Hepatocyte (in vitro differentiated cells): ENCODE results near the gene ITPKC. TPM values are rescaled to one million over a fixed set of nuclear protein-coding genes. Genes with fewer than 3 reads are reported as not detected.

Experiments used
- DNase-seq: peaks from one replicate; pipeline ENCODE4 v3.0.0-alpha.2; 2016; ENCODE audit warnings: low spot score
- H2AFZ ChIP-seq: fragments of 200-600 bp; sonication (generic); 2 replicates; pipeline ENCODE4 v1.6.0; 2016; ENCODE audit warnings: antibody characterized with exemption, mild to moderate bottlenecking
- H3K27ac ChIP-seq: fragments of 200-600 bp; sonication (generic); 2 replicates; pipeline ENCODE4 v1.5.1; 2016; ENCODE audit warnings: mild to moderate bottlenecking
- H3K27me3 ChIP-seq: fragments of 200-600 bp; sonication (generic); 2 replicates; pipeline ENCODE4 v1.6.1; 2016
- H3K36me3 ChIP-seq: fragments of 200-600 bp; sonication (generic); replicated peaks from 2 replicates; pipeline ENCODE4 v1.5.1; 2016; ENCODE audit warnings: low read depth; ENCODE audit not compliant: insufficient read depth
- H3K4me1 ChIP-seq: fragments of 200-600 bp; sonication (generic); 2 replicates; pipeline ENCODE4 v1.5.1; 2016; ENCODE audit warnings: mild to moderate bottlenecking, moderate library complexity; ENCODE audit not compliant: insufficient read depth
- H3K4me2 ChIP-seq: fragments of 200-600 bp; sonication (generic); 2 replicates; pipeline ENCODE4 v1.6.0; 2016
- H3K4me3 ChIP-seq: fragments of 200-600 bp; sonication (generic); 2 replicates; pipeline ENCODE4 v1.5.1; 2016; ENCODE audit warnings: mild to moderate bottlenecking
- H3K79me2 ChIP-seq: fragments of 200-600 bp; sonication (generic); 2 replicates; pipeline ENCODE4 v1.6.0; 2017; ENCODE audit warnings: mild to moderate bottlenecking
- H3K9me2 ChIP-seq: fragments of 200-600 bp; sonication (generic); replicated peaks from 2 replicates; pipeline ENCODE4 v1.6.0; 2017; ENCODE audit warnings: mild to moderate bottlenecking; ENCODE audit not compliant: insufficient read depth
- H3K9me3 ChIP-seq: fragments of 200-600 bp; sonication (generic); 2 replicates; pipeline ENCODE4 v1.5.1; 2016; ENCODE audit warnings: low read depth, mild to moderate bottlenecking
- H4K20me1 ChIP-seq: fragments of 200-600 bp; sonication (generic); 2 replicates; pipeline ENCODE4 v1.6.0; 2016; ENCODE audit warnings: mild to moderate bottlenecking; ENCODE audit not compliant: insufficient read depth, poor library complexity, severe bottlenecking
- CTCF ChIP-seq: fragments of 200-600 bp; sonication (generic); IDR thresholded peaks from 2 replicates; pipeline ENCODE4 v1.5.1; 2016; ENCODE audit warnings: antibody characterized with exemption, mild to moderate bottlenecking; ENCODE audit not compliant: poor library complexity
- EZH2 ChIP-seq: fragments of 200-600 bp; sonication (generic); IDR thresholded peaks from 2 replicates; pipeline ENCODE4 v1.6.1; 2016; ENCODE audit warnings: antibody characterized with exemption, mild to moderate bottlenecking, borderline replicate concordance
- EZH2phosphoT487 ChIP-seq: fragments of 200-600 bp; sonication (generic); IDR thresholded peaks from one replicate; pipeline ENCODE4 v1.6.1; 2018; ENCODE audit warnings: antibody characterized with exemption, mild to moderate bottlenecking, low read depth, moderate library complexity; ENCODE audit not compliant: unreplicated experiment, severe bottlenecking
- WGBS: methylation state at CpG from one replicate; pipeline ENCODE4 v1.1.6; 2016; ENCODE audit warnings: low lambda C conversion rate; ENCODE audit errors: missing lambda C conversion rate; 5-methylcytosine and 5-hydroxymethylcytosine counted together
- polyA plus RNA-seq: library from polyadenylated mRNA; unstranded; fragments of >200 nt; fragmentation: Nextera tagmentation; extraction: Ambion mirVana; gene quantifications from 2 replicates; pipeline ENCODE4 v1.2.1, GENCODE V29; 2016
- total RNA-seq: library from RNA; depleted of rRNA; stranded (reverse); fragments of >200 nt; gene quantifications from 2 replicates; pipeline ENCODE4 v1.2.3, GENCODE V29; 2014

Gene ITPKC
- total and polyA plus RNA-seq, 2 experiments from 2014 or later, result 52.9 to 75.8 TPM

- peak overlapping the region; percentile 96 for H3K27ac ChIP-seq
- peaks cover 73% of the 10 kb centered on the region for H3K79me2 ChIP-seq
- H3K4me1 ChIP-seq, result peaks cover 30% of the 10 kb centered on the region
- TF ChIP-seq CTCF (no peak), EZH2 (no peak), EZH2phosphoT487 (no peak)
- peaks cover 5% of the 10 kb centered on the region for H4K20me1 ChIP-seq
- no peaks in the 10 kb centered on the region for H3K36me3 ChIP-seq
- no peak for DNase-seq
- 95% methylated on average over 8 of the region's 8 CpGs for WGBS
- H3K9me2 ChIP-seq, result no peaks in the 10 kb centered on the region
- no peak overlapping the region for H2AFZ ChIP-seq
- no peak overlapping the region for H3K4me3 ChIP-seq
- H3K4me2 ChIP-seq, result peak overlapping the region; percentile 75
- H3K27me3 ChIP-seq, result no peaks in the 10 kb centered on the region
- H3K9me3 ChIP-seq, result no peaks in the 10 kb centered on the region
These were observed 38.9 kb downstream of the ITPKC start for GRCh38 chr19:40755791-40756190.

DNA sequence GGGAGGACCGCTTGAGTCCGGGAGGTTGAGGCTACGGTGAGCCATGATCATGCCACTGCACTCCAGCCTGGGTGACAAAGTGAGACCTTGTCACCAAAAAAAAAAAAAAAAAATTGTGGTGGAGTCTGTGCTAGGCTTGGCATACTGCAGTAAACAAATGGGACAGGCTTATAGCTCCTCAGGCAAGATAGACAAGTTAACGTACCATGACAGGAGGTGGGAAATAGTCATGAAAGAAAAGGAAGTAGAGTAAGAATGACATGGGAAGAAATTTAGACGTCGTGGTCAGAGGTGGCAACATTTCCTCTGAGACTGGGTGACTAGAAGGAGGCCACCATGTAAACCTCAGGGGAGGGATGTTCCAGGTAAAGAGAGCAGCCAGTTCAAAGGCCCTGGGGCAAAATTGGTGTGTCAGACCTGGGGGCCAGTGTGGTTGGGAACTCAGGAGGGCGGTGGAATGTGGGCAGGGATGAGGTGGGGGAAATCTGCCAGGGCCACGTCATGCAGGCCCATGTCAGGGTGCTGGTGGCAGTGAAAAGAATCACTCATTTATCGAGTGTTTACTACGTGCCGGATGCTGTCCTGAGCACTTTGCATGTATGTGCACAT, 39.7 kb downstream of the ITPKC start:
- DNase-seq, result no peak
- H3K4me3 ChIP-seq, result no peak overlapping the region
- H3K4me2 ChIP-seq, result no peak overlapping the region
- no peaks in the 10 kb centered on the region for H3K9me3 ChIP-seq
- no peaks in the 10 kb centered on the region for H3K27me3 ChIP-seq
- H2AFZ ChIP-seq, result no peak overlapping the region
- H3K36me3 ChIP-seq, result no peaks in the 10 kb centered on the region
- no peak overlapping the region for H3K27ac ChIP-seq
- H4K20me1 ChIP-seq, result peaks cover 5% of the 10 kb centered on the region
- TF ChIP-seq EZH2 (no peak), CTCF (no peak)
- 89% methylated on average over 10 of the region's 11 CpGs for WGBS
- H3K79me2 ChIP-seq, result peaks cover 73% of the 10 kb centered on the region
- no peaks in the 10 kb centered on the region for H3K9me2 ChIP-seq
- H3K4me1 ChIP-seq, result peaks cover 30% of the 10 kb centered on the region

DNA sequence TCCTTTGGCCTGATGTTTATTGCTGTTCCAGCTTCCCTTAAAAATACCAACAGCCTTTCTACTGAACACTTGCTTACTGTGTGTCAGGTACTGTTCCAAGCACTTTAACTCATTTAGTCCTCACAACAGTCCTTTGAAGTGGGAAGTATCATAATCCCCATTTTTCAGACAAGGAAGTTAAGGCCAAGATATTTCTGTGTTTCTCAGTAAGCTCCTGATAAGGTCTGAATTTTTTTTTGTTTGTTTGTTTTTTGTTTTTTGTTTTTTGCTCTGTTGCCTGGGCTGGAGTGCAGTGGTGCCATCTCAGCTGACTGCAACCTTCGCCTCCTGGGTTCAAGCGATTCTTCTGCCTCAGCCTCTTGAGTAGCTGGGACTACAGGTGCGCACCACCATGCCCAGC, 41.6 kb downstream of the ITPKC start:
- Histone ChIP-seq H3K9me2 (no peaks in the 10 kb centered on the region), H3K4me1 (peaks cover 21% of the 10 kb centered on the region), H3K9me3 (no peaks in the 10 kb centered on the region), H3K27ac (no peak overlapping the region), H4K20me1 (peaks cover 5% of the 10 kb centered on the region), H3K36me3 (no peaks in the 10 kb centered on the region), H3K4me2 (no peak overlapping the region), H3K27me3 (no peaks in the 10 kb centered on the region), H3K4me3 (no peak overlapping the region), H2AFZ (no peak overlapping the region), H3K79me2 (peaks cover 57% of the 10 kb centered on the region)
- no peak for TF ChIP-seq EZH2phosphoT487
- DNase-seq, result no peak
- 96% methylated on average over 3 of the region's 3 CpGs for WGBS

- no peaks in the 10 kb centered on the region for H3K9me2 ChIP-seq
- peaks cover 48% of the 10 kb centered on the region for H3K79me2 ChIP-seq
- H3K27ac ChIP-seq, result no peak overlapping the region
- no peak for DNase-seq
- H3K4me2 ChIP-seq, result no peak overlapping the region
- H3K4me1 ChIP-seq, result peaks cover 13% of the 10 kb centered on the region
- no peak overlapping the region for H3K4me3 ChIP-seq
- H2AFZ ChIP-seq, result no peak overlapping the region
- no peaks in the 10 kb centered on the region for H3K9me3 ChIP-seq
- H3K27me3 ChIP-seq, result no peaks in the 10 kb centered on the region
- H3K36me3 ChIP-seq, result peaks cover 3% of the 10 kb centered on the region
- no peak for TF ChIP-seq EZH2
- no peak for TF ChIP-seq CTCF
- no peak for TF ChIP-seq EZH2phosphoT487
- peaks cover 5% of the 10 kb centered on the region for H4K20me1 ChIP-seq
- 96% methylated on average over 13 of the region's 13 CpGs for WGBS
These were observed 42.4 kb downstream of the ITPKC start for GRCh38 chr19:40759352-40759751.
